ELR (cell line): ENCODE results near the gene OR2L13.
"Not testable (repeated sequence)": the region's sequence is repeated elsewhere in the genome, so short reads cannot be mapped to it uniquely, and the experiment has no call there.

Source experiments
- DNase-seq: peaks from one replicate; pipeline ENCODE4 v3.0.0-alpha.2; 2015; ENCODE audit warnings: low read depth

OR2L13 gene

DNA sequence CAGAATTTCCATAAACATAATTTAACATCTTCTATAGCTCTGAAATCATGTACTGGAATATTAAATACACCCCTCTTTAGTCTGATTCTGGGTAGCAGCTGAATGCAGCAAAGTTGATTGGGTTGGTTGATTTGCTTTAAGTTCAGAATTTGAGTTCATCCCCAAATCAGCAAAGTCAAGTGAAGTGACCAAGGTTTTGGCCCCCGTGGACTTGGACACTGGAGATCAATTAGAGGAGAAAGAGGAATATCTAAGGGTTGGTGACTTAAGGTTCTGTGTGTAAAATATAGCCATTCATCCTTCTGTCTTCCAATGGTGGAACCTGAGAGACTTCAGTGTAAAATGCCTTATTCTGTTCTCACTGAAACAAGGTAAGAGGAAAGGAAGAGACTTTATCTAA is at the start of gene OR2L13:
Gene OR2L13 (plus strand): TSS at position 301 of the 400 bp plus-strand sequence. CDS start 4,192 bp downstream, outside the sequence.
- no peak for DNase-seq

- DNase-seq = no peak
Measured at GRCh38 chr1:248045209-248045608, 49.8 kb upstream of the OR2L13 start.

DNA sequence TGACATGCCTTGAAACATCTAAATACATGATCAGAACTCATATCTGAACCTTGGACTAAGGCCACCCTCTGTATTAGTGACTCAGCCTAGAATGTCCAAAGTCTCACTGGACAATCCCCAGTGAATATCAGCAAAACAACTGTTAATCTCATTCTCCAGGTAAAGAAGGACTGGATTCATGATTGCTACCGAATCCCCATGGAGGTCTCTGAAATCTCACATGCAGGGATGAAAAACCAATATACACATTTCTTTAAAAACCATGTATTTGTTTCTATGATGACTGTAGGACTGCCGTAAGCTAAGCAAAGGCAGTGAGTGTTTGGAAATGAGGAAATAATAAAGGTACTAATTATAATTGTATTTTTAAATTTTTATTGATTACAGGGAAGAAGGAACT is 48.4 kb upstream of the OR2L13 start, which contains the start of gene OR2L3:
Gene OR2L3 (plus strand): TSS at position 301 of the 400 bp plus-strand sequence. CDS start 13,846 bp downstream, outside the sequence.
- DNase-seq = no peak

- DNase-seq = no peak
Measured at GRCh38 chr1:248047008-248047407, 48.0 kb upstream of the OR2L13 start.

DNA sequence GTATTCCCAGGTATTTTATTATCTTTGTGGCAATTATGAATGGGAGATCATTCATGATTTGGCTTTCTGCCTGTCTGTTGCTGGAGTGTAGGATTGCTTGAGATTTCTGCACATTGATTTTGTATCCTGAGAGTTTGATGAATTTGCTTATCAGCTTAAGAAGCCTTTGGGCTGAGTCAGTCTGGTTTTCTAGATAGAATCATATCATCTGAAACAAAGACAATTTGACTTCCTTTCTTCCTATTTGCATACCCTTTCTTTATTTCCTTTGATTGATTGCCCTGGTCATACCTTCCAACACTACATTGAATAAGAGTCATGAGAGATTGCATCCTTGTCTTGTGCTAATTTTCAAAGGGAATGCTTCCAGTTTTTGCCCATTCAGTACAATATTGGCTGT is 40.3 kb upstream of the OR2L13 start:
- no peak for DNase-seq

DNA sequence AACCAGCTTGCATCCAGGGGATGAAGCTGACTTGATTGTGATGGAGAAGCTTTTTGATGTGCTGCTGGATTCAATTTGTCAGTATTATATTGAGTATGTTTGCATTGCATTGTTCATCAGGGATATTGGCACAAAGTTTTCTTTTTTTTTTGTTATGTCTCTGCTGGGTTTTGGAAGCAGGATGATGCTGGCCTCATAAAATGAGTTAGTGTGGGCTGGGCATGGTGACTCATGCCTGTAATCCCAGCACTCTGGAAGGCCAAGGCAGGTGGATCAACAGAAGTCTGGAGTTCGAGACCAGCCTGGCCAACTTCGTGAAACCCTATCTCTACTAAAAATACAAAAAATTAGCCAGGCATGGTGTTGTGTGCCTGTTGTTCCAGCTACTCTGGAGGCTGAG is 39.7 kb upstream of the OR2L13 start:
- no peak for DNase-seq

GRCh38 chr1:248065071-248065470 is 29.9 kb upstream of the OR2L13 start:
- no peak for DNase-seq

DNA sequence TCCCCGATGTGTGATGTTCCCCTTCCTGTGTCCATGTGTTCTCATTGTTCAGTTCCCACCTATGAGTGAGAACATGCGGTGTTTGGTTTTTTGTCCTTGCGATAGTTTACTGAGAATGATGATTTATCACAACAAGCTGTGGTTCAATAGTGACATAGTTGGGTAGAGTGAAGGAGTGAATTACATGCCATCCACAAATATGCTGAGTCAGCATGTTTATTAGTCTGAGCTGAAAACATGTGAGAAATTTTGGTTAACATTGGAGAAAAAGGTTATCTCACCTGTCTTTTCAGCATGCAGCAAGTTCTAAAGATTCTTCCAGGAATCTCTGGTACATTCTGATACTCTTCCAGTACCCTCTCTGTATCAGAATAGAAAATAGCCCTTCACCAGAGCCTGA is 29.4 kb upstream of the OR2L13 start:
- no peak for DNase-seq

GRCh38 chr1:248083864-248084263 is 11.1 kb upstream of the OR2L13 start:
- DNase-seq = not testable (repeated sequence)

DNA sequence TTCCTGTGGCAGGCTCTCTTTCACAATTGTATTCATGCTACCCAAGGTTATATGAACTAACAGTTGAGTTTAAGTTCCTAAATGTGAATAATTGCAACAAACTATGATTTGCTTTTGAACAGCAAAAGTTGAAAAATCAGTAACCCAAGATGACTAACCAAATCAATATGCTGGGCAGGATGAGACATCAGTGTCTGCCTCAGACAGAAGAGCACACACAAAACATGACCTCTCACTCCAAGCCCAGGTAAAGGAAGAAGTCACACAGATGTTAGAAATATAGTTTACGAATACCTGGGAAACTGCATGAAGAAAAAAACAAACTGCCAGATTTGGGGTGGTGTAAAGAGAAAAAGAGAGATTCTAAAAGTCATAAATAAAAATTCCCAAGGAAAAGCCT is 3.5 kb downstream of the OR2L13 start:
- no peak for DNase-seq

DNA sequence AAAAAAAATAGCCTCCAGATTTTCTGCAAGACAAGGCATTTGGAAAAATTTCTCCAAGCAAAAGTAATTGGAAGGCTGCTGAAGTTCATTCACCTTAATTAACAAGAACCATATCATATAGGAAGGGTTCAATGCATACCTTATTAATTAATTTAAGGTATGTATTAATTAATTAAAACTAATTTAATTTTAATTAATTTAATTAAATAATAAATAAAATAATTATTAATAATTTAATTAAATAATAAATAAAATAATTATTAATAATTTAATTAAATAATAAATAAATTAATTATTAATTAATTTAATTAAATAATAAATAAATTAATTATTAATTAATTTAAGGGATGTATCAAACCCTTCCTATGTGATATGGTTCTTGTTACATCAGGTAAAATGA is 7.9 kb downstream of the OR2L13 start:
- DNase-seq = no peak

DNA sequence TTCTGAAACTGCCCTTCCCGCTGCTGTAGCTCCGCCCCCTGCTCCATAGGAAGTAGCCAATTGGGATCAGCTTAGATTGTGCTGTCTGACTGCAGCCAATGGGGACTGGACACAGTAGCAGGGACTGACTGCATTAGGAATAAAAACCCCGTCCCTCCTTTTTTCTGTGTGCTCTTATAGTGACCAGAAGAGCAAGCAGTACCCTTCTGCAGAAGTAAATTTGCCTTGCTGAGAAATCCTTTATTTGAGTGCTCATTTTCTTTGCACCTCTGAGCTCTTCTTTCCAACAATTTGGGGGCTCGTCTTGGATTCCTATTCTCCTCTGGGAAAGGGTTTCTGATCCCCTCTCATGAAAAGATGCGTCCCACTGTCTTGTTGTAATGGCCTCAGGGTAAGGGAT is 16.2 kb downstream of the OR2L13 start:
- DNase-seq = no peak

- DNase-seq = no peak
Measured at GRCh38 chr1:248114890-248115289, 19.9 kb downstream of the OR2L13 start.

- DNase-seq = no peak
Measured at GRCh38 chr1:248127653-248128052, 32.7 kb downstream of the OR2L13 start.

DNA sequence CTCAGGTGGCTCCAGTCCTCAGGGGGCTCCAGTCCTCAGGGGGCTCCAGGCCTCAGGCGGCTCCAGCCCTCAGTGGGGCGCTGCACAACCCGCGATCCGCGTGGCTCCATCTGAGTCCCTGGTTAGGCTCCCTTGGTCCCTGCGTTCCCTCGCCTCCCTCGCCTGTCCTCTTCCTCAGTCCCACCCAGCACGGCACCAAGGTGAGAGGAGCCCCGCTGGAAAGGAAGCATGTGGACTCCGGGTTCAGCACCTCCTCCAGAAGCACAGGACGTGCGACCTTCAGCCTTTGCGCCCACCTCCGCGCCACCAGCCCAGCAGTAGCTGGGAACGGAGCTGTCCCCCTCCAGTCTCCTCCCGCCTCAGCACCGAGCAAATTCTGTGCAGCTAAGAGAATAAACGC is 41.8 kb downstream of the OR2L13 start:
- DNase-seq = no peak

DNA sequence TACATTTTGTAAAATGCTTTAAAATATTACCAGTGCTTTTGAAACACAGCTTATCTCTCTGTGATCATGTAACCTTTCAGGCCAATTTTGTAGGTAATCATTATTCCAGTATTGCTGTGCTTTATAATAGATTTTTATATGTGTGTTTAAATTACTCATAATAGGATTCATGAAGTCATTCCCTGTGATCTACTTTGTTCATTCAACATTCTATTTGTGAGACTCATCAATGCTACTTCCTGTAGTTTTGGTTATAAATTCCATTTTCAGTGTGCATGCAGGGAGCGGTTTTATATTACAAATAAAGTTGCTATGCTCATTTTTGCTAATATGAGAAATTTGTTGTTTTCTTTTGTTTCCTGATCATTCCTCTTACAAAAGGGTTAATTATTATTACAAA is 45.9 kb downstream of the OR2L13 start:
- DNase-seq = peak; percentile 19

DNA sequence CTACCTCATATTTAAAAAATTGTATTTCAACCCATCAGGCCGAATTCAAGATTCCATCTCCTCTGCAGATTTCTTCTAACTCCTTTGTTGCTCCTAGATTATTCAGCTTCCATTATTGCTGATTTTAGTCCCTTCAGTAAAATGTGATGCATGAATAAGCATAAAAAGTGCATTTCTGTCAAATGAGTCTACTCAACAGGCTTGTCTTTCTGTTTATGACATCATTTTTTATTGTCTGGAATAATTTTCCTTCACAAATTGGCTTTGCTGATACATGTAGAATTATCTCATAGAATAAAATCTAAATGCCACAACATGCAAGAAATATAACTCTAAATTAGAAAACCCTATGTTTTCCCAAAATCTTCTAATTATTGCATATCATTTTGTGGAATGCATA is 48.3 kb downstream of the OR2L13 start:
- DNase-seq = peak; percentile 3

- no peak for DNase-seq
Measured at GRCh38 chr1:248144513-248145198, 49.7 kb downstream of the OR2L13 start, which contains the start of gene OR2M5. Gene OR2M5 (plus strand): TSS chr1:248145148. CDS start chr1:248145148, 0 bp downstream.
